Measurements from ENCODE around the gene IQGAP1.
"Not testable (repeated sequence)": the region's sequence is repeated elsewhere in the genome, so short reads cannot be mapped to it uniquely, and the experiment has no call there.

Gene IQGAP1

GRCh38 chr15:90410316-90410715, 22.3 kb downstream of the IQGAP1 start:
- not testable (repeated sequence) for DNase-seq

GRCh38 chr15:90411176-90411575, 23.1 kb downstream of the IQGAP1 start:
- no peak for DNase-seq

- peak in 4 of 56 donors; percentile 3 to 38 (median 8) for DNase-seq
Measured at GRCh38 chr15:90412356-90413194, 24.5 kb downstream of the IQGAP1 start.

GRCh38 chr15:90413411-90414379, 25.7 kb downstream of the IQGAP1 start:
- DNase-seq = no peak

- no peak for DNase-seq
Measured at GRCh38 chr15:90414408-90415028, 26.5 kb downstream of the IQGAP1 start.

- DNase-seq = not testable (repeated sequence)
Measured at GRCh38 chr15:90416052-90416451, 28.0 kb downstream of the IQGAP1 start.

GRCh38 chr15:90418627-90419026, 30.6 kb downstream of the IQGAP1 start:
- no peak for DNase-seq

- DNase-seq = no peak
Measured at GRCh38 chr15:90419206-90419605, 31.2 kb downstream of the IQGAP1 start.

GRCh38 chr15:90419738-90420406, 31.8 kb downstream of the IQGAP1 start:
- DNase-seq = peak in 1 of 56 donors; percentile 34

GRCh38 chr15:90420451-90420850, 32.4 kb downstream of the IQGAP1 start:
- no peak for DNase-seq

GRCh38 chr15:90421527-90421926, 33.5 kb downstream of the IQGAP1 start:
- DNase-seq = no peak

GRCh38 chr15:90422043-90422442, 34.0 kb downstream of the IQGAP1 start:
- DNase-seq = no peak

- no peak for DNase-seq
Measured at GRCh38 chr15:90422936-90423335, 34.9 kb downstream of the IQGAP1 start.

GRCh38 chr15:90423801-90424319, 35.8 kb downstream of the IQGAP1 start:
- no peak for DNase-seq

- DNase-seq = peak in 13 of 56 donors; percentile 7 to 43 (median 15)
Measured at GRCh38 chr15:90425726-90426346, 37.8 kb downstream of the IQGAP1 start.

- DNase-seq = no peak
Measured at GRCh38 chr15:90427185-90427584, 39.1 kb downstream of the IQGAP1 start.

GRCh38 chr15:90432253-90432652, 44.2 kb downstream of the IQGAP1 start:
- DNase-seq = no peak

GRCh38 chr15:90435652-90436337, 47.8 kb downstream of the IQGAP1 start:
- DNase-seq = no peak

- no peak for DNase-seq
Measured at GRCh38 chr15:90436952-90437351, 48.9 kb downstream of the IQGAP1 start.

GRCh38 chr15:90437516-90437915, 49.5 kb downstream of the IQGAP1 start:
- DNase-seq = no peak
